B cell (primary cell): ENCODE measurements around the gene EBP. TPM values are rescaled to one million over a fixed set of nuclear protein-coding genes. Genes with fewer than 3 reads are reported as not detected.

ENCODE experiments used
- ATAC-seq: fragments of 200-7000 bp; cut with Tn5 transposase; one replicate; pipeline ENCODE4 v1.10.0; 2021; ENCODE audit warnings: low read depth, mild to moderate bottlenecking, moderate number of reproducible peaks, moderate library complexity
- CTCF ChIA-PET: fragments of 350-600 bp; sonication (Branson Sonifier 250); formaldehyde crosslinking; loops from one replicate; lab custom pipeline; 2021; ENCODE audit warnings: antibody characterized with exemption, inconsistent platforms; lab: Charles Lee
- POLR2A ChIA-PET: fragments of 350-600 bp; sonication (Branson Sonifier 250); formaldehyde crosslinking; loops from one replicate; lab custom pipeline; 2021; ENCODE audit warnings: antibody characterized with exemption; lab: Charles Lee
- DNase-seq: peaks from one replicate; pipeline ENCODE4 v3.0.0; 2013
- H2AFZ ChIP-seq: 2 replicates; pipeline ENCODE4 v1.6.1; 2012; ENCODE audit warnings: mild to moderate bottlenecking, low read depth, low read length; ENCODE audit not compliant: insufficient read depth, poor library complexity, severe bottlenecking
- H3K27ac ChIP-seq, 2 donors: 1 replicate in 1 of 2; 2 replicates in 1 of 2; pipeline ENCODE4 v1.5.1; 2012 to 2013; ENCODE audit warnings: low read length in 2 of 2, mild to moderate bottlenecking in 2 of 2, moderate library complexity in 1 of 2
- H3K27me3 ChIP-seq, 4 experiments: fragments of 200-600 bp in 1 of 4; sonication (generic) in 1 of 4; replicated peaks in 1 of 4; 1 replicate in 2 of 4; 2 replicates in 2 of 4; pipeline versions ENCODE4 v1.6.1 to v1.7.0; 2013 to 2016; ENCODE audit warnings: low read length in 3 of 4, mild to moderate bottlenecking in 2 of 4, mixed read lengths in 1 of 4, moderate library complexity in 1 of 4; ENCODE audit not compliant: insufficient read depth in 4 of 4, control insufficient read depth in 3 of 4; ENCODE audit errors: control extremely low read depth in 1 of 4
- H3K36me3 ChIP-seq, 2 experiments: replicated peaks in 1 of 2; 1 replicate in 1 of 2; 2 replicates in 1 of 2; pipeline versions ENCODE4 v1.6.1 to v1.7.1; 2013; ENCODE audit warnings: low read length in 1 of 2; ENCODE audit not compliant: insufficient read depth in 2 of 2, control insufficient read depth in 1 of 2; ENCODE audit errors: control extremely low read depth in 1 of 2, extremely low read depth in 1 of 2
- H3K4me1 ChIP-seq, 2 donors: fragments of 200-600 bp in 1 of 2; sonication (generic) in 1 of 2; 1 replicate in 1 of 2; 2 replicates in 1 of 2; pipeline versions ENCODE4 v1.5.1 to v1.6.1; 2013 to 2017; ENCODE audit warnings: low read length in 2 of 2; ENCODE audit not compliant: control insufficient read depth in 2 of 2, insufficient read depth in 2 of 2
- H3K4me2 ChIP-seq: replicated peaks from 2 replicates; pipeline ENCODE3; 2012; ENCODE audit warnings: mild to moderate bottlenecking, low read depth, low read length; ENCODE audit not compliant: poor library complexity, severe bottlenecking
- H3K4me3 ChIP-seq, 5 experiments: fragments of 200-600 bp in 1 of 5; sonication (generic) in 1 of 5; 1 replicate in 3 of 5; 2 replicates in 2 of 5; pipeline versions ENCODE4 v1.5.1 to v1.7.0; 2011 to 2016; ENCODE audit warnings: low read length in 4 of 5, mild to moderate bottlenecking in 4 of 5, low read depth in 2 of 5, control low read depth in 1 of 5, moderate library complexity in 1 of 5; ENCODE audit not compliant: insufficient read depth in 1 of 5; ENCODE audit errors: control extremely low read depth in 1 of 5, extremely low read depth in 1 of 5
- H3K79me2 ChIP-seq: fragments of 200-600 bp; sonication (generic); one replicate; pipeline ENCODE4 v1.6.0; 2016; ENCODE audit warnings: low read length; ENCODE audit not compliant: control insufficient read depth, insufficient read depth
- H3K9ac ChIP-seq: fragments of 200-600 bp; sonication (generic); 2 replicates; pipeline ENCODE4 v1.6.1; 2017; ENCODE audit warnings: mild to moderate bottlenecking, low read length, moderate library complexity
- H3K9me3 ChIP-seq, 3 donors: one replicate each; pipeline versions ENCODE4 v1.6.1 to v1.7.1; 2013; ENCODE audit warnings: low read length in 2 of 3; ENCODE audit not compliant: control insufficient read depth in 2 of 3, insufficient read depth in 1 of 3; ENCODE audit errors: control extremely low read depth in 1 of 3
- H4K20me1 ChIP-seq: 2 replicates; pipeline ENCODE4 v1.6.0; 2012; ENCODE audit warnings: mild to moderate bottlenecking, low read length; ENCODE audit not compliant: insufficient read depth, control insufficient read depth, poor library complexity, severe bottlenecking
- H3K27ac Mint-ChIP-seq: one replicate; pipeline ENCODE4 v1.8.0; 2021; ENCODE audit warnings: mixed read lengths
- H3K27me3 Mint-ChIP-seq: one replicate; pipeline ENCODE4 v1.8.0; 2021; ENCODE audit warnings: mixed read lengths
- H3K4me1 Mint-ChIP-seq: one replicate; pipeline ENCODE4 v1.8.0; 2021; ENCODE audit warnings: mixed read lengths
- H3K4me3 Mint-ChIP-seq: one replicate; pipeline ENCODE4 v1.8.0; 2021; ENCODE audit warnings: mixed read lengths
- H3K9me3 Mint-ChIP-seq: one replicate; pipeline ENCODE4 v1.8.0; 2022; ENCODE audit warnings: mixed read lengths; ENCODE audit not compliant: insufficient read depth
- EZH2 ChIP-seq: IDR thresholded peaks from 2 replicates; pipeline ENCODE4 v1.6.1; 2012; ENCODE audit warnings: borderline replicate concordance, low read depth, mild to moderate bottlenecking, moderate library complexity, low read length; ENCODE audit not compliant: insufficient read depth, poor library complexity, severe bottlenecking
- WGBS: methylation state at CpG from one replicate; pipeline ENCODE4 v1.1.5; 2013; ENCODE audit warnings: missing lambda C conversion rate; ENCODE audit not compliant: insufficient coverage; 5-methylcytosine and 5-hydroxymethylcytosine counted together
- intact Hi-C: fragments of 100-400 bp; cut with micrococcal nuclease; formaldehyde crosslinking; loops from one replicate; pipeline ENCODE4 v1.10.0; 2022
- polyA plus RNA-seq: library from polyadenylated mRNA; depleted of rRNA; stranded (reverse); fragments of >200 nt; gene quantifications from 2 replicates; pipeline ENCODE4 v1.2.3, GENCODE V29; 2012
- total RNA-seq, 2 donors: library from RNA; stranded (reverse); fragments of 120-200 nt in 1 of 2; gene quantifications; 1 replicate in 1 of 2; 2 replicates in 1 of 2; pipeline versions ENCODE4 v1.2.3 to v1.2.4, GENCODE V29; 2013 to 2022
- TF ChIP-seq, protein P1 (sequence below): fragments of 200-600 bp; IDR thresholded peaks from one replicate; pipeline ENCODE4 v1.8.0; 2022; ENCODE audit warnings: antibody characterized with exemption, mild to moderate bottlenecking

EBP gene
- total and polyA plus RNA-seq, 2 donors (not counting 1 experiment from before 2014, with no cell fraction given): 27.9 to 60.8 TPM

- H3K9me3 ChIP-seq: no peaks in the 10 kb centered on the region
- DNase-seq (no peak), ATAC-seq (no peak)
- Mint-ChIP-seq H3K27me3 (no peaks in the 10 kb centered on the region), H3K4me3 (no peak overlapping the region), H3K27ac (no peak overlapping the region), H3K4me1 (peaks cover 14% of the 10 kb centered on the region), H3K9me3 (no peaks in the 10 kb centered on the region)
- no peak overlapping the region for H3K4me3 ChIP-seq
- H4K20me1 ChIP-seq: no peaks in the 10 kb centered on the region
- TF ChIP-seq, protein P1, sequence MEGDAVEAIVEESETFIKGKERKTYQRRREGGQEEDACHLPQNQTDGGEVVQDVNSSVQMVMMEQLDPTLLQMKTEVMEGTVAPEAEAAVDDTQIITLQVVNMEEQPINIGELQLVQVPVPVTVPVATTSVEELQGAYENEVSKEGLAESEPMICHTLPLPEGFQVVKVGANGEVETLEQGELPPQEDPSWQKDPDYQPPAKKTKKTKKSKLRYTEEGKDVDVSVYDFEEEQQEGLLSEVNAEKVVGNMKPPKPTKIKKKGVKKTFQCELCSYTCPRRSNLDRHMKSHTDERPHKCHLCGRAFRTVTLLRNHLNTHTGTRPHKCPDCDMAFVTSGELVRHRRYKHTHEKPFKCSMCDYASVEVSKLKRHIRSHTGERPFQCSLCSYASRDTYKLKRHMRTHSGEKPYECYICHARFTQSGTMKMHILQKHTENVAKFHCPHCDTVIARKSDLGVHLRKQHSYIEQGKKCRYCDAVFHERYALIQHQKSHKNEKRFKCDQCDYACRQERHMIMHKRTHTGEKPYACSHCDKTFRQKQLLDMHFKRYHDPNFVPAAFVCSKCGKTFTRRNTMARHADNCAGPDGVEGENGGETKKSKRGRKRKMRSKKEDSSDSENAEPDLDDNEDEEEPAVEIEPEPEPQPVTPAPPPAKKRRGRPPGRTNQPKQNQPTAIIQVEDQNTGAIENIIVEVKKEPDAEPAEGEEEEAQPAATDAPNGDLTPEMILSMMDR: no peak
- TF ChIP-seq EZH2: no peak
- H3K9ac ChIP-seq: no peak overlapping the region
- no peak overlapping the region for H2AFZ ChIP-seq
- no CpG with 5 or more reads among the region's 1 CpG for WGBS
- H3K79me2 ChIP-seq: peaks cover 1% of the 10 kb centered on the region
- no peak overlapping the region for H3K27ac ChIP-seq
- no peaks in the 10 kb centered on the region for H3K27me3 ChIP-seq
- ChIA-PET CTCF (no interaction called here), POLR2A (no interaction called here)
- no peak overlapping the region for H3K4me2 ChIP-seq
- H3K4me1 ChIP-seq: peaks cover 4 to 6% of the 10 kb centered on the region in 2 donors
- H3K36me3 ChIP-seq: peaks cover 0 to 1% of the 10 kb centered on the region in 2 experiments
- intact Hi-C loops: loop anchor here (10.0 kb wide), 1 partner anchor 915 kb away; the partner anchor contains the start of genes ELK1 and UXT
Measured at GRCh38 chrX:48569958-48570357, 48.4 kb downstream of the EBP start.

- ChIA-PET CTCF (interaction anchor here (1.5 kb wide), 1 partner anchor 52 kb away, joined by 3 read pairs; the partner anchor contains the start of gene EBP), POLR2A (interaction anchor here (0.5 to 2.8 kb wide), 7 partner anchors 24 to 1430 kb away, joined by 3 to 20 read pairs (median 4); partner anchors contain the start of genes EBP, TBC1D25, USP11 and WAS)
- H3K27me3 Mint-ChIP-seq: no peaks in the 10 kb centered on the region
- H3K27ac Mint-ChIP-seq: peak overlapping the region; percentile 97
- peak overlapping the region; percentile 88 for H3K4me3 Mint-ChIP-seq
- no peaks in the 10 kb centered on the region for H3K27me3 ChIP-seq
- no peak for ATAC-seq
- H3K27ac ChIP-seq: peak overlapping the region; percentile 98 to 99
- H3K79me2 ChIP-seq: peaks cover 13% of the 10 kb centered on the region
- H3K36me3 ChIP-seq: peaks cover 0 to 37% of the 10 kb centered on the region in 2 experiments
- peaks cover 19% of the 10 kb centered on the region for H3K4me1 Mint-ChIP-seq
- no peaks in the 10 kb centered on the region for H3K9me3 Mint-ChIP-seq
- no peak for DNase-seq
- H3K4me3 ChIP-seq: peak overlapping the region; percentile 60 to 88 (median 73)
- peak overlapping the region; percentile 73 for H2AFZ ChIP-seq
- WGBS: 58% methylated on average over 11 of the region's 19 CpGs
- peak overlapping the region; percentile 77 for H3K4me2 ChIP-seq
- no peaks in the 10 kb centered on the region for H3K9me3 ChIP-seq
- peak overlapping the region; percentile 93 for H3K9ac ChIP-seq
- TF ChIP-seq, protein P1: no peak
- no peak for TF ChIP-seq EZH2
- intact Hi-C loops: loop anchor here (1.0 to 10.0 kb wide), 7 partner anchors 24 to 919 kb away; partner anchors contain the start of genes EBP, ELK1, PORCN and TBC1D25
- peaks cover 7% of the 10 kb centered on the region for H4K20me1 ChIP-seq
- H3K4me1 ChIP-seq: peaks cover 16 to 22% of the 10 kb centered on the region in 2 donors
Measured at GRCh38 chrX:48573690-48574269, 52.2 kb downstream of the EBP start.
